MM.1S (cell line): Measurements from ENCODE around the gene IQUB.

Source experiments
- DNase-seq: peaks from one replicate; pipeline ENCODE4 v3.0.0-alpha.2; 2015
- H2AFZ ChIP-seq: fragments of 300-600 bp; sonication (generic); 2 replicates; pipeline ENCODE4 v1.6.0; 2016; ENCODE audit warnings: antibody characterized with exemption, low read length
- H3F3A ChIP-seq: fragments of 300-600 bp; sonication (generic); 2 replicates; pipeline ENCODE4 v1.6.1; 2016; ENCODE audit warnings: mild to moderate bottlenecking, antibody characterized with exemption, low read length, moderate library complexity, mixed read lengths; ENCODE audit not compliant: insufficient read depth
- H3K27ac ChIP-seq: fragments of 300-600 bp; sonication (generic); 2 replicates; pipeline ENCODE4 v1.5.1; 2016; ENCODE audit warnings: mild to moderate bottlenecking, low read length
- H3K27me3 ChIP-seq: fragments of 300-600 bp; sonication (generic); replicated peaks from 2 replicates; pipeline ENCODE4 v1.6.0; 2016; ENCODE audit warnings: low read length; ENCODE audit not compliant: insufficient read depth
- H3K36me3 ChIP-seq: fragments of 300-600 bp; sonication (generic); replicated peaks from 2 replicates; pipeline ENCODE4 v1.6.1; 2016; ENCODE audit warnings: mild to moderate bottlenecking, low read length, mixed read lengths; ENCODE audit not compliant: insufficient read depth
- H3K4me1 ChIP-seq: fragments of 300-600 bp; sonication (generic); 2 replicates; pipeline ENCODE4 v1.6.1; 2016; ENCODE audit warnings: low read length, mixed read lengths
- H3K4me2 ChIP-seq: fragments of 300-600 bp; sonication (generic); 2 replicates; pipeline ENCODE4 v1.6.0; 2016; ENCODE audit warnings: low read depth, low read length
- H3K4me3 ChIP-seq: fragments of 300-600 bp; sonication (generic); 2 replicates; pipeline ENCODE4 v1.5.1; 2016; ENCODE audit warnings: low read length, mixed read lengths
- H3K79me2 ChIP-seq: fragments of 300-600 bp; sonication (generic); 2 replicates; pipeline ENCODE4 v1.6.1; 2016; ENCODE audit warnings: mixed run types, low read length, mixed read lengths
- H3K9ac ChIP-seq: fragments of 300-600 bp; sonication (generic); 2 replicates; pipeline ENCODE4 v1.6.1; 2016; ENCODE audit warnings: low read length, mixed read lengths
- H3K9me2 ChIP-seq: fragments of 300-600 bp; sonication (generic); replicated peaks from 2 replicates; pipeline ENCODE4 v1.6.1; 2016; ENCODE audit warnings: mild to moderate bottlenecking, low read length, mixed read lengths; ENCODE audit not compliant: insufficient read depth
- H3K9me3 ChIP-seq: fragments of 300-600 bp; sonication (generic); replicated peaks from 2 replicates; pipeline ENCODE4 v1.6.1; 2016; ENCODE audit warnings: mild to moderate bottlenecking, low read length, mixed read lengths; ENCODE audit not compliant: insufficient read depth
- H4K20me1 ChIP-seq: fragments of 300-600 bp; sonication (generic); 2 replicates; pipeline ENCODE4 v1.6.1; 2016; ENCODE audit warnings: mild to moderate bottlenecking, low read length, moderate library complexity, mixed read lengths; ENCODE audit not compliant: insufficient read depth
- EZH2 ChIP-seq: fragments of 300-600 bp; sonication (generic); optimal IDR thresholded peaks from 2 replicates; pipeline ENCODE3; 2017; ENCODE audit warnings: low read depth, mild to moderate bottlenecking, antibody characterized with exemption, low read length, mixed read lengths
- EZH2phosphoT487 ChIP-seq: fragments of 300-600 bp; sonication (generic); IDR thresholded peaks from 2 replicates; pipeline ENCODE4 v1.6.1; 2018; ENCODE audit warnings: antibody characterized with exemption, low read length
- TF ChIP-seq, protein P1 (sequence below): fragments of 300-600 bp; sonication (generic); IDR thresholded peaks from 2 replicates; pipeline ENCODE4 v1.5.1; 2016; ENCODE audit warnings: antibody characterized with exemption, low read length, mixed read lengths

Gene IQUB

DNA sequence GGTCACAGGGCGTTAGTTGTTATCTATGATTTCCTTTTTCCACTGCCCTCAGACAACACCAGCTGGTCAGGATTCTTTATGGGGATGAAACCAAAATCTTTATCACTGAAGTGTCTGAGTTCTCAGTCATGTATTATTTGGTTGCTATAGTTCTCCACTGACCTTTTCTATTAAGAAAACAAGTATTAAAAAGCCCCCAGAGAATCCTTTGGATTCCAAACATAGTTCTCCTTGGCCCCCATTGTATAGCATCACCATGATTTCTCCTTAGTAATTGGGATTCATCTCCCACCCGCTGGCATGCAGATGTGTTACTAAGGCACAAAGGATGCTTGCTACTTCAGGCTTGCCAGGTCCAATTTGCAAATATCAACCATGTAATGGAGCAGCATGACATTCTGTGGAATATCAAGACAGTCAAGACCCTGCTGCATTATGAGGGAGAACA, 94.3 kb downstream of the IQUB start:
- Histone ChIP-seq H3K9me3 (no peaks in the 10 kb centered on the region), H3K4me2 (no peak overlapping the region), H3K36me3 (no peaks in the 10 kb centered on the region), H3F3A (no peaks in the 10 kb centered on the region), H3K4me3 (no peak overlapping the region), H3K27ac (no peak overlapping the region), H3K79me2 (no peaks in the 10 kb centered on the region), H2AFZ (no peak overlapping the region), H3K27me3 (no peaks in the 10 kb centered on the region), H4K20me1 (no peaks in the 10 kb centered on the region), H3K9ac (no peak overlapping the region), H3K4me1 (no peaks in the 10 kb centered on the region), H3K9me2 (no peaks in the 10 kb centered on the region)
- DNase-seq: no peak
- TF ChIP-seq, protein P1, sequence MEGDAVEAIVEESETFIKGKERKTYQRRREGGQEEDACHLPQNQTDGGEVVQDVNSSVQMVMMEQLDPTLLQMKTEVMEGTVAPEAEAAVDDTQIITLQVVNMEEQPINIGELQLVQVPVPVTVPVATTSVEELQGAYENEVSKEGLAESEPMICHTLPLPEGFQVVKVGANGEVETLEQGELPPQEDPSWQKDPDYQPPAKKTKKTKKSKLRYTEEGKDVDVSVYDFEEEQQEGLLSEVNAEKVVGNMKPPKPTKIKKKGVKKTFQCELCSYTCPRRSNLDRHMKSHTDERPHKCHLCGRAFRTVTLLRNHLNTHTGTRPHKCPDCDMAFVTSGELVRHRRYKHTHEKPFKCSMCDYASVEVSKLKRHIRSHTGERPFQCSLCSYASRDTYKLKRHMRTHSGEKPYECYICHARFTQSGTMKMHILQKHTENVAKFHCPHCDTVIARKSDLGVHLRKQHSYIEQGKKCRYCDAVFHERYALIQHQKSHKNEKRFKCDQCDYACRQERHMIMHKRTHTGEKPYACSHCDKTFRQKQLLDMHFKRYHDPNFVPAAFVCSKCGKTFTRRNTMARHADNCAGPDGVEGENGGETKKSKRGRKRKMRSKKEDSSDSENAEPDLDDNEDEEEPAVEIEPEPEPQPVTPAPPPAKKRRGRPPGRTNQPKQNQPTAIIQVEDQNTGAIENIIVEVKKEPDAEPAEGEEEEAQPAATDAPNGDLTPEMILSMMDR: no peak
- TF ChIP-seq EZH2phosphoT487 (no peak), EZH2 (no peak)

DNA sequence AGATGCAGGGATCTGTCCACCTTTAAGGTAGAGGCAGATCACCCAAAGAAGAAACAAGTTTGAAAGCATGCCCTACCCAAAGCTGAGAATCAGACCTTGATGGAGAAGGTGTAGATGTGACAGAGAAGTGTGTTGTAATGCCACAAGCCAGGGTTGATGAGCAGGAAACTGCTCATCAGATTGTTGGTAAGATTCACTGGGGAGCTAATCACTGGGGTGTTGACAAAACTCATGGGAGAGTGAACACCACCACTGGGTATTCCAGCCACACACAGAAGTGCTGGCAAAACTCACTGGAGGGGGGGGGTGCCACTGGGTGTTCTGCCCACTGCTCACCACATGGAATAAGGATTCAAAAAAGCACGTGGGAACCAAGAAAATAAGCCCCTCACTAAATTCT, 95.2 kb downstream of the IQUB start:
- no peaks in the 10 kb centered on the region for H4K20me1 ChIP-seq
- no peaks in the 10 kb centered on the region for H3K36me3 ChIP-seq
- H3F3A ChIP-seq: no peaks in the 10 kb centered on the region
- H3K4me3 ChIP-seq: no peak overlapping the region
- H3K27me3 ChIP-seq: no peaks in the 10 kb centered on the region
- H3K4me1 ChIP-seq: no peaks in the 10 kb centered on the region
- TF ChIP-seq, protein P1: no peak
- no peak for TF ChIP-seq EZH2phosphoT487
- TF ChIP-seq EZH2: no peak
- DNase-seq: no peak
- no peak overlapping the region for H2AFZ ChIP-seq
- no peak overlapping the region for H3K27ac ChIP-seq
- H3K9me3 ChIP-seq: no peaks in the 10 kb centered on the region
- no peaks in the 10 kb centered on the region for H3K79me2 ChIP-seq
- no peak overlapping the region for H3K9ac ChIP-seq
- H3K4me2 ChIP-seq: no peak overlapping the region
- H3K9me2 ChIP-seq: no peaks in the 10 kb centered on the region

DNA sequence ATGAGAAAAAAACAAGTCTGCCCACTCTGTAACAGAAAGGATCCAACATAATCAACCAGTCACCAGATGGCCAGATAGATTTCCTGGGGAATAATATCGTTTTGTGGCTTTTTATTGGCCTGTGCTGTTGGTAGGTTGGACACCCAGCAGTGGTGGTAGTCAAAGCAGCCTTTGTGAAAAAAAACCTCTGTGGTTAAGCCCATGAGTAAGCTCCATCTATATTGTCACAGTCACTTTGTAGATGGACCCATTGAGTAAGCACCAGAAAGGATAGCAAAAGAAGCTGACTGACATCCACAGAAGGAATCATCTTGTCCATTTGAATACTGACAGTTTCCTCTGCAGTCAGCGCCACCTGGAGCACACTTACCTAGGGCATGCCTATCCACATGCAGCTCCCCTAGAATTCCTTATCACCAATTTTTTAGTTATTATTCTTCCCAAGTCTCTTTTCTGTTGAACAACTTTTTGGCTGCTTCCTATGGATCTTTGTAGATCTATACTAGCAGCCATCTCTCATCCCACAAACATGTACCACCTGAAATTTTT, 96.9 kb downstream of the IQUB start:
- no peak for DNase-seq
- H2AFZ ChIP-seq: no peak overlapping the region
- no peak overlapping the region for H3K4me3 ChIP-seq
- no peaks in the 10 kb centered on the region for H3K36me3 ChIP-seq
- H3K9ac ChIP-seq: no peak overlapping the region
- H3K9me3 ChIP-seq: no peaks in the 10 kb centered on the region
- H3K27ac ChIP-seq: no peak overlapping the region
- H3K4me2 ChIP-seq: no peak overlapping the region
- no peaks in the 10 kb centered on the region for H3K4me1 ChIP-seq
- H3K79me2 ChIP-seq: no peaks in the 10 kb centered on the region
- H3F3A ChIP-seq: no peaks in the 10 kb centered on the region
- H3K9me2 ChIP-seq: no peaks in the 10 kb centered on the region
- TF ChIP-seq EZH2 (no peak), EZH2phosphoT487 (no peak)
- TF ChIP-seq, protein P1: no peak
- no peaks in the 10 kb centered on the region for H3K27me3 ChIP-seq
- H4K20me1 ChIP-seq: no peaks in the 10 kb centered on the region
